HG03135 (cell line): Measurements from ENCODE around the gene CTNND2.

ENCODE experiments used
- ATAC-seq: cut with Tn5 transposase; IDR thresholded peaks from one replicate; pipeline ENCODE4 v1.9.1; 2021; ENCODE audit warnings: mild to moderate bottlenecking, moderate library complexity; ENCODE audit not compliant: unreplicated experiment

CTNND2 gene

GRCh38 chr5:11212706-11213105, 691.5 kb downstream of the CTNND2 start:
- no peak for ATAC-seq

- no peak for ATAC-seq
These were observed 706.5 kb downstream of the CTNND2 start for GRCh38 chr5:11197726-11198125.

GRCh38 chr5:11191673-11192072, 712.6 kb downstream of the CTNND2 start:
- no peak for ATAC-seq

GRCh38 chr5:11182441-11183080, 721.7 kb downstream of the CTNND2 start:
- no peak for ATAC-seq

- no peak for ATAC-seq
These were observed 722.3 kb downstream of the CTNND2 start for GRCh38 chr5:11181940-11182339.

GRCh38 chr5:11180890-11181289, 723.4 kb downstream of the CTNND2 start:
- ATAC-seq, result no peak

GRCh38 chr5:11177999-11178711, 726.1 kb downstream of the CTNND2 start:
- no peak for ATAC-seq

GRCh38 chr5:11174591-11174990, 729.7 kb downstream of the CTNND2 start:
- ATAC-seq, result no peak

- ATAC-seq, result no peak
These were observed 731.8 kb downstream of the CTNND2 start for GRCh38 chr5:11172484-11172883.

GRCh38 chr5:11171236-11171635, 733.0 kb downstream of the CTNND2 start:
- no peak for ATAC-seq

- no peak for ATAC-seq
These were observed 737.3 kb downstream of the CTNND2 start for GRCh38 chr5:11166923-11167322.

GRCh38 chr5:11164531-11165294, 739.5 kb downstream of the CTNND2 start:
- ATAC-seq, result no peak

- ATAC-seq, result no peak
These were observed 747.1 kb downstream of the CTNND2 start for GRCh38 chr5:11157132-11157531.

- no peak for ATAC-seq
These were observed 750.4 kb downstream of the CTNND2 start for GRCh38 chr5:11153670-11154382.

- ATAC-seq, result no peak
These were observed 751.9 kb downstream of the CTNND2 start for GRCh38 chr5:11152368-11152767.

GRCh38 chr5:11150976-11151375, 753.3 kb downstream of the CTNND2 start:
- no peak for ATAC-seq

- ATAC-seq, result no peak
These were observed 755.3 kb downstream of the CTNND2 start for GRCh38 chr5:11148810-11149539.

- no peak for ATAC-seq
These were observed 758.1 kb downstream of the CTNND2 start for GRCh38 chr5:11146171-11146570.

- ATAC-seq, result no peak
These were observed 760.6 kb downstream of the CTNND2 start for GRCh38 chr5:11143456-11144267.
